CD4-positive, alpha-beta T cell treated with Interleukin-17A for 4 hours (primary cell): ENCODE data around the gene RTL10.
A peak's percentile ranks its signal among the peaks of the same experiment; 100 is the strongest.

Experiments
- DNase-seq: peaks from one replicate; pipeline ENCODE4 v3.0.0-alpha.2; 2020; ENCODE audit warnings: mixed read lengths

Gene RTL10

DNA sequence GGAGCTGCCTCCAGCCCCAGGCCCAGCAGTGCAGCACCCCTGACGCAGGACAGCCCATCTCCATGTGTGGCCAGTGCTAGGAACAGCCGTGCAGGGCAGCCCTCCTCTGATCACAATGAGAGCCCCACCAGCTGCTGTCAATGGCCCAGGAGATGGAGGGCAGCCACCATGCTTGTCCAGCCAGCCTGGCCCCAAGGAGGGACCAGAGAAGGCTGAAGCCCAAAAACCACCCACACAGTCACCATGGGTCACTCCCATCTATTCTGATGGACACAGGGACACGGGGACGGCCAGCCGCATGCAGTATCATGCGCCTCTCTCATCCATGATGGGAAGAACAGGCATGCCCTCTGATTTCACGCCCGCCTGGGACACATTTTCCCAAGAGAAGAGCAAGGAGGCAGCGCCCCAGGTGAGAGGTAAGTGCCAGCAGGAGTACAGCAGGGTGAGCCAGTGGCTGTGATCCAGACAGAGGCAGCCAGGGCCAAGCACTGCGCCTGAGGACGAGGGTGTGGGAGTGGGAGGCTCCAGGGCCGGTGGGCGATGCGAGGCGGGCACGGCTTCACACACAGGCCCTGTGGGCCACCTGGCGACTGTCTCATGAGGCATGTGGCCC, 33.6 kb upstream of the RTL10 start:
- peak; percentile 4 for DNase-seq

DNA sequence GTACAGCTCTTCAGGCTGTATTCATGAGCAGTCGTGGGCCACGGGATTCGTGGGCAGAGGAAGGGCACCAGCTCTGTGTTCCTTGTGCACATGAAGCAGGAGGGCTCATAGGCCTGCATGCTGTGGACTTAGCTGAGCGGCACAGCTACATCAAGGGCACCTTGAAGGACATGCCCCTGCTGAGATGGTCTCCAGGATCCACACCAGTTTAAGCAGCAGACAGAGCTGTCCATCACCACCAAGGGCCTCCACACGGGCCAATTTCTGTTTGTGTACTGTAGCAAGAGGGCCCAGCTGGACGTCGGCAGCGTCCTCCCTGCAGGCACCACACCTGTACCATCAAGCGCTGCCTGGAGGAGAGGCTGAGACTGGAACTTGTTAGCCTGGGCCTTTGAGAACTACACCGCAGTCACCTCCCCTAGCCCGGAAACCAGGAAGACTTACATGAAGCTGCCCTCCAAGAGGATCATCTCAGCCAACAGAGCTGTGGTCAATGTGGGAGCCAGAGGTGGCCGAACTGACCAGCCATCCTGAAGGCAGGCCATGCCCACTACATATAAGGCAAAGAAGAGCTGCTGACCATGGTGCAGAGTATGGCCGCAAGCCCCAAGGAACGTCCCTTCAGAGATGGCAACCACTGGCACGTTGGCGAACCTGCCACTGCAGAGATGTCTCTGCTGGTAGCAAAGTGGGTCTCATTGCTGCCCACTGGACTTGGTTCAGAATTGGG, 32.7 kb upstream of the RTL10 start:
- peak; percentile 38 for DNase-seq

DNA sequence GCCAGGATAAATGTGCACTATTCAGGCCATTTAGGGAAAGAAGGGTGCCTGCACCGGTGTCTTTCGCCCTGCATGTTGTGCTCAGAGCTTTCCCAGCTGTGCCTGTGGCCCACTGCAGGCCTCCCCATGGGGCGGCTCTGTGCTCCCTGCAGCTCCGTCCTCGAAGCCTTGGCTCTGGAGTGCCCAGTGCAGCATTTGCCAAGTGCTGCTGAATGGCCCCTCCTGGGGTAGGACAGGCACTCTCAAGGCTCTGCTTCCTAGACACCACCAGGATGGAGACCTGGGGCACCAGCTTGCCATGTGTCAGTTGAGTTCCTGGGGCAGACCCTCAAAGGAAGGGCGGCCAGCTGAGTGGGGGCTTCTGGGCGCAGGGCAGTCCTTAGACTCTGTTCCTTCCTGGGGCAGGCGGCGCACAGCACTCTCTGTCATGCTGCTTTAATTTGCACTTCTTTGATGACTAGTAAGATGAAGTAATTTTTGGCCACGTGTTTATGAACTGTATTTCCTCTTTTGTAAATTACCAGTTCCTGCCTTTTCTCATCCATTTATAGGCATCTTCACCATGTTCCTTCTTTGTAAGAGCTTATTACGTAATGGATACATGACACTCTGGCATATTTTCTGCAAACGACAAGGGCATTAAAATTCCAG, 32.1 kb upstream of the RTL10 start:
- DNase-seq: peak; percentile 73

DNA sequence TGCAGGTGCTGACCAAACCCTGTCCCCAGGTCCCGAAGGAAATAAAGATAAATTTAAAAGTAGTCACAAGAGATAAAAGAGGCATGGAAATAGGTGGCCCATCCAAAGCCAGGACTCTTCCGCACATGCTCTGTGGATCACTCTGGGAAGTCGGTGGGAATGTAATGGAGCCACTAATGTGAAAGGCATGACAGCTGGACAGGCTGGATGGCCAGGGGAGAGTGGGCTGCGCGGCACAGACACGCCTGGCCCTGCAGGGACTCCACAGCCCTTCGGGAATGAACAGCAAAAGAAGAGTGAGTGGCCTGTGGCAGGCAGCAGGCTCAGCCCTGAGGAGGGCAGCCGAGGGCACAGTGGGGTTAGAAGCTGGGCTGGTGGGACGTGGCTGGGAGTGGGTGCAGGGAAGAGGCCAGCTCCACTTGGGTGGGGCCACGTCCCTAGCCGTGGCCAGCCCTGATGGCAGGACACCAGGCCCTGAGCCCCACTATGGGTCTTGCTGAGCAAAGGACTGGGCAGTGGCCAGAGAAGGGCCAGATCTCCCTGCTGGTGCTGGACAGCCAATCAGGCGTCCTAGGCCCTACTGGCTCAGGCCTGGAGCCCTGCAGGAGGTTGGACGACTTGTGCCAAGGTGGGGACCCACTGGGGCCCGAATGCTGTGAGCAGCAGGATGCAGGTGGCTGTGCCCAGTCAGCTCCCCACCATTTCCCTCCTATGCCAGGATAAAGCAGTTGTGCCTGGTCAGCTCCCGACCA, 31.3 kb upstream of the RTL10 start:
- peak; percentile 18 for DNase-seq

DNA sequence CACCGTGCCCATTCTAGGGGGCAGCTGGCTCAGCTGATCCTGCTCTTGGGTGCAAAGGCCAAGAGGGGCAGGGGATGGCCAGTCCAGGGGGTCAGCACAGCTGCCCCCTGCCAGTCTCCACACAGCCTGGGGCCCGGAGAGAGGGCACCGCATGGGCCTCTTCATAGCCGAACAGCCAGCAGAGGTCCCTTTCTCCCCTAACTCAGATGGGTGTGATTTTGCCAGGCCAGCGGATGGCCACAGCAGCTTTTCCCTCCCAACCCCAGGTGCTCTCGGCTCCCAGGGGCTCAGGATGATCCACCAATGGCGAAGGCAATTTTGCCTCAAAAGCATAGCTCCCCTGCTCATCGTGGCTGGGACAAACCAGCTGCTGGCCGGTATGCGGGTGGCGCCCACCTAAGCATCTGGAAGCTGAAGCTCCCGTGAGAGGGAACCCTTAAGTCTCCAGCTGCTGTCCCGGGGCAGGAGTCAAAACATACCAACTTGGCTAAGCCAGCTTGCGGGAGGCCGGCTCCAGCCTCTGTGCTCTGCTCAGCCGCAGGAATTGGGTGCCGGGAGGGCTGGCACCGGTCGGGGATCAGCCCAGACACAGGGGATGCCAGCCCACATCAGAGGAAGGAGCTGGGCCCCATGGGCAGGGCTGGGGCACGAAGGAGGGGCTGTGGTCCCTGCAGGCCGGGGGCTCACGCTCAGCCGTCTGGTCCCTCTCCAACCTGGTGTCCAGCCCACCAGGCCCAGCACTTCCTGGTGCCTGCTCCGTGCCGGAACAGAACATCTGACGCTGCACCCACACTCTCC, 30.5 kb upstream of the RTL10 start:
- peak; percentile 41 for DNase-seq

DNA sequence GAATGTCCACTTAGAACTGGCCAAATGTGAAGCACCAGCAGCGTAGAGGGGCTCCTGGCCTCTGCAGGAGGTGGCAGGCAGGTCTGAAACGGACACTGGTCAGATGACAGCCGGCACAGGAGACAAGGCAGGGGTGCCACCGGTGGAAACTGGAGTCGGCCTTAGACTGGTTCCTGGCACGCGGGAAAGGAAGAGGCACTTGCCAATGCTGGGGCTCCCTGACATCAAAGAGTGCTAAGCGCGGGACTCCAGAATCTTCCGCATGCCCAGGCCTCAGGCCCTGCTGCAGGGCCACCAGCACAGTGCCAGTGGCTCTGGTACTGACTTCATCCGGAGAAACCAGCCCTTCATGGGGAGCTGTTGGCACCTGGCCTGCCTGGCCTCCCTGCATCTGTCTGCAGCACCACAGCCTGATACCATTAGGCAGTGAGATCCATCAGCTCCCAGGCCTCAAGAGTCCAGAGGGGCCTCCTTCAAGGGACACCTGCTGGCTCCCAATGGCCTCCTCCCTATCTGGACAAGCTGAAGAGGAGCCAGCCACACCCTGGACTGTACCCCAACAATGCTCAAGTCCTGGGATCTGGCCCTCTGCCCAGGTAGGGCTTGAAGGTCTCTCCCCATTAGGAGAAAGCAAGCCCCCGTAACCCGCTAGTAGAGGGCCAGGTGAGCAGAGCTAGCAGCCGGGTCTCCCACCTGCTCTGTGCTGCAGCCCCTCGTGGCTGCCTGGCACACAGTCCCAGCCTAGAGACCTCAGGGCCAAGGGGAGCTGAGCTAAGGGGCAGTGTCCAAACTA, 29.7 kb upstream of the RTL10 start:
- peak; percentile 32 for DNase-seq

DNA sequence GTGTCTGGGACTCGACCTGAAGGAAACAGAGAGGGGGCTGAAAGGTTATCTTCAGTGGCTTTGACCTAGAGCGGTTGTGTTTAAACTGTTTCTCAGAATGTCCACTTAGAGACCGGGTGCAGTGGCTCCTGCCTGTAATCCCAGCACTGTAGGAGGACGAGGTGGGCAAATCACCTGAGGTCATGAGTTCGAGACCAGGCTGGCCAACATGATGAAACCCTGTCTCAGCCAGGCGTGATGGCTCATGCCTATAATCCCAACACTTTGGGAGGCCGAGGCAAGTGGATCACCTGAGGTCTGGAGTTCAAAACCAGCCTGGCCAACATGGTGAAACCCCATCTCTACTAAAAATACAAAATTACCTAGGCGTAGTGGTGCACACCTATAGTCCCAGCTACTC, 28.8 kb upstream of the RTL10 start:
- DNase-seq: peak; percentile 2

DNA sequence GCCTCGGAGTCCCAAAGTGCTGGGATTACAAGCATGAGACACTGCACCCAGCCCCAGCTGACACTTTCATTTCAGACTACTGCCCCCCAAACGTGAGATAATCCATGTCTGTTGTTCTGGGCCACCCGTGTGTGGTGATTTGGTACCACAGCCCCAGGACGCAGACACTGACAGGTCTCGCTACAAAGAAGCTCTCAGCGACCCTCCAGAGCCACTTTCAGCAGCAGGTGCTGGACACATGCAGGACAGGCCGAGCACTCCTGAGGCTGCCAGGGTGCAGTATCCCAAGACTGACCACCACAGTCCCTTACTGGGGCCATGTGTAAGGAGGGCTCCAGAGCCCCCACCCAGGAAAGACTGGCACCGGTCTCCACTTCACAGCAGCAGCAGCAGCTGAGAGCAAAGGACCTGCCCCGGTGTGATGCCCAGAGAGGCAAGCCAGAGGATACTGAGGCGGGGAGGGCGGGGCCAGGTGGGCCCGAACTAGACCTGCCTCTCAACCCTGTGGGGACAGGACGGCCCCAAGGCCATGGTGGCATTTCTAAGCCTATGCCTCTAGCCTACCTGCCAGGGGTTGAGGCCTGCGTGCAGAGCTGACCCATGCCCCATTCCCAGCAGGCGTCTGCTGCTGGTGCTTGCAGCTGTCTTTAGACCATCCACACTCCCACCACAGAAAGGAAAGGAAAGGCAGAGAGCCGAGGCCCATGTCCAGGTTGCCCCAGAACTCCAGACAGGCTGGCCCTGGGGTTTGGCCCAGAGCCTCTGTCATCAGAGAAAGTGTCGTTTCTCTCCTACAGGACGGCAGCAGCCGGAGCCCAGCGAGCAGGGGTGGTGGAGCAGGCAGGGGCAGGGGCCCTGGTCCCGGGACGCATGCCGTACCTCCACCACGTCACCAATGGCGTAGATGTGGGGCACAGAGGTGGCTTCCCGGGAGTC, 28.0 kb upstream of the RTL10 start:
- peak; percentile 1 for DNase-seq

DNA sequence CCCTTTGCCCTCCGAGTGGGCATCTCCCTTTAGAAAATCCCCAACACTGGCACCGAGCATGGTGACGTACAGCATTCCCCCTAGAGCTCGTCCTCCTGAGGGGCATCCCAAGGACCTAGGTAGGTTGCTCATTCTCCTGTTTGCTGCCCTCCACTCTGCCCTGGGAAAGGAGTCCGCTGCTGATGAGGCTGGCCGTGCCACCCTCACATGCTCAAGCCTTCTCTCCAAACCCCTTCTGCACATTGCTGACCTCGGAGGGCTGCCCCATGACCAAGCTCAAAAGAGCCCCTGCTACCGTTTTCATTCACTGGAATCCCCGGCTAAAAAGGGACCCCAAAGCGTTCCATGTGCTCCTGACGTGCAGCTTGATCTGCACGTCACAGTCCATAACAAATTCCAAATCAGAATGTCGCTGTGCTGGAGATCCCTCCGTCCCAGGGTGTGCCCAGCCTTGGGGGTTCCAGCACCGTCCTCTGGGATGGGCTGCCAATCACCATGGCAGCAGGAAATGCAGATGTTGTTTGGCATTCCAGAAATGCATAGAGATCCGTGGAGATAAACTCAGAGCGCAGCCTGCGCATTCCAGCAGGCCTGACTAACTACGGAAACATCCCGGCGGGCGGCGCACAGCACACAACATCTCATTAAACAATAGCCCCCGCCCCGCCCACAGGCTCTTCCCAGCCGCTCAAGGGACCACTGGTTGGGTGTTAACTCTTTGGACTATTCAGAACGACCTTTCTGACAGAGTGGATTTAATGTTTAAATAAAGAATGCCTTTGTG, 26.3 kb upstream of the RTL10 start:
- peak; percentile 1 for DNase-seq

DNA sequence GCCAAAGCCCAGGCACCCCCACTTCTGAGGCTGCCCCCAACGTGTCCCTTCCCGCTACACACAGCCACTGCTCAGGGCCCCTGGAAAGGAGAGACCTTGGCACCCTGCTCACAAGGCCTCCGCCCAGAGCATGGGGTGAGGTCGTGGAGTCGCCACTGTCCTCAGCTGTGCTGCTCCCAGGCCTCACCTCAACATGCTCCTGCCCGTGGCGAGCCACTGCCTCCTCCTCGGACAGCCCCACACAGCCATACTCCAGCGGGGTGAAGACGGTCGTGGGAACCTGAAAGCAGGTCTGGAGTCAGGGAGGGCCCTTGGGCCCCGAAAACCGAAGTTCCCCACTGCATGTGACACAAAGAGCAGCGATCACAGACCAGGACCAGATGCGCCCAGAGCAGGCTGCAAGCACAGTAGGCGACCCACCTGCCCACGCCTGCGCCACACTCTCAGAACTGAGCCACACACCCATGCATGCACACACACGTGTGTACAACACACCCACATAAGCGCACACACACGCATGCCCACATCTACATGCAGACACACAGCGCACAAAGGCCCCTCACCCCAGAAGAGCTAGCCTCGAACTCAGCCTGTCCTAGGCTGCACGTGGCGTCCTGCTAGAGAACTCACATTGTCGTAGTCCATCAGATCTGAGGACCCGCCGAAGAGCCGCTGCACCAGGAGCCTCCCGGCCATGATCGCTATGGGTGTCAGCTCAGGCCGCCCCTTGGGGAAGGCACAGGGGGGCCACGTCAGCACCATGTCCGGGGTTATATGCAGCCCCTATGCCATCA, 25.5 kb upstream of the RTL10 start:
- DNase-seq: peak; percentile 2

DNA sequence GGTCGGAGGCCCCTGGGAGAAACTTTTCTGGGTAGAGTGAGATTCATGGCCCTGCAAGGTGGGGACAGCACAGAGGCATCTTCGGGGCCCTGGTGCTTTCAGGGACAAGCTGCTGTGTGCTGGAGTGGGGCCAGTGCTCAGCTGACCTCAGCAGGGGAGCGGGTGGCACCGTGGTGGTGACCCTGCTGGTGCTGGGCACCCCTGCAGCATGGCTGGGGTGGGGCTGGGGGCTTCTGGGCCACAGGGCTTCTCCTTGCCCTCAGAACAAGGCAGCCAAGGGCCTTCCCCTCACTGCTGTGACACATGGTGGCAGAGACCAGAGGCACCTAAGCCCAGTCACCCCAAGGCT, 24.9 kb upstream of the RTL10 start:
- no peak for DNase-seq

DNA sequence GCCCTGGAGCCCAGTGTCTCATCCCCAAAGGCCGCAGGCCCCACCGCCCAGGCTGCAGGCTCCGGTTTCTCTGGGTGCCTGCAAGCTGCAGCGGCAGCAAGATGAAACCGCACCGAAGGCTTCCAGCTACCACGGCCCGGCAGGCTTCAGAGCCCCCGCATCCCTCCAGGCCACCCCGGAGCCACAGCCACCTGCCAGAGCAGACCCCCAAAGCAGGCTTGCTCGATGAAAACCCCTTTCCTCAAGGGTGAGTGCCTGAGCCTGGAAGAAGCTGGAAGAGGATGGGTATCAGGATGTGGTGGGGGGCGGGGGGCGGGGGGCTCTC, 24.5 kb upstream of the RTL10 start:
- DNase-seq: no peak

DNA sequence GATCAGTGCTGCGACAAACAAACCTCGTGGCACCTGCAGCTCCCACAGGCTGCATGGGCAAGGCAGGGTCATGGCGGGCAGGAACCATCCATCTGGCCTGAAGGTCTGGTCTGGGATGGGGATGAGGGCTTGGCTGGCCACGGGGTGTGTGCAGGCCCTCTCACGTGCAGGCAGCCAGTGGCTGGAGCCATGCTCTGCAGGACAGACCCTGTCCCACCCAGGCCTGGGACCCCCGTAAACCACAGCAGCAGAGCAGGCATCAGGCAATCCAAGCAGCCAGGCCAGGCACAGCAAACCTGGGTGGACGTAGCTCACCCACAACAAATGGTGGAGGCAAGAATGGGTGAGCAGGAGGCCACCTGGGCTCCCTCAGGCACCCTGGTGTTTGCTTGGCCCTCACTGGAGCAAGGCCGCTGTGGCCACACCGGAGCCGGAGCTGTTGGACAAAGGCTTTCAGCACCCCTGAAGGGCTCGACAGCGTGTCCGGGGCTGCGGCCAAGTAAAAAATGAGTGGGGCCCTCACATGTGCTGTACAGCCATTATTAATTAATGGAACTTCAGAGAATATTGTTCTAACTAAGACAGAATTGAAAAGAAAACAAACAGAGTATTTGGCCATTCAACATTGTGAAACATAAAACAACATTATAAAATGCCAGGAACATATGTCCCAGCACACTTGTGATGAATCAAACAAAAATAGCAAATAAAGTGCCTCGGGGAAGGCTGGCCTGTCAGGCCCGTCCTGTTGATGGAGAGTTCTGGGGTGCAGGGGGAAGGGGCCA, 24.0 kb upstream of the RTL10 start:
- peak; percentile 1 for DNase-seq

DNA sequence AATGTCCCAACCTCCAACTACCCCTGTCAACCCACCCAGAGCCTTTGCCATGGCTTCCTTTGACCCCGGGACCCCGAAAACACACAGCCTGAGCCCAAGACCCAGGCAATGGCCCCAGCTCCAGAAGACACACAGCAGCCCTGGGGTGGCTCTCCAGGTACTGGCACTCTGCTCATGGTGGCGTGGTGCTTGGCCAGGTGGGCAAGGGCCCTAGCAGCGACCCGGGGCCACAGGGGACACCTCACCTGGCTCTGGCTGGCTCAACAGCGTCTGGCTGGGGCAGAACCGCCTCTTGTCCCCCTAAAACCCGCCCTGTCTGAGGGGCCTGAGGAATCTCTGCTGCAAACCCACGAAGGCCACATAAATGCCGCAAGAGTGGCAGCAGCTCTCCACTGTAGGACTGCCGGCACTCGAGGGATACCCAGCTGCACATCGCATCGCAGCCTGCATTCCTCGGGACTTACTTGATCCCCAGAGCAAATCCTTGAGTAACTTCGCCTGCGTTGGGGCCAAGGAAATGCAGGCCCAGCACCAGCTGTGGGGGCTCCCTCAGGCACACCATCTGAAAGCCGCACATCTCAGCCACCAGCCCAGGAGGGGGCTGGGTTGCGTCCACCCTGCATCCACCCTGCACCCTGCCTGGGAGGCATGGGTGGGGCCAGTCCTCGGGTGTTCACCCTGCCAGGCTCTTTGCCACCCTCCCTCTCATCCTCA, 23.1 kb upstream of the RTL10 start:
- DNase-seq: peak; percentile 1

DNA sequence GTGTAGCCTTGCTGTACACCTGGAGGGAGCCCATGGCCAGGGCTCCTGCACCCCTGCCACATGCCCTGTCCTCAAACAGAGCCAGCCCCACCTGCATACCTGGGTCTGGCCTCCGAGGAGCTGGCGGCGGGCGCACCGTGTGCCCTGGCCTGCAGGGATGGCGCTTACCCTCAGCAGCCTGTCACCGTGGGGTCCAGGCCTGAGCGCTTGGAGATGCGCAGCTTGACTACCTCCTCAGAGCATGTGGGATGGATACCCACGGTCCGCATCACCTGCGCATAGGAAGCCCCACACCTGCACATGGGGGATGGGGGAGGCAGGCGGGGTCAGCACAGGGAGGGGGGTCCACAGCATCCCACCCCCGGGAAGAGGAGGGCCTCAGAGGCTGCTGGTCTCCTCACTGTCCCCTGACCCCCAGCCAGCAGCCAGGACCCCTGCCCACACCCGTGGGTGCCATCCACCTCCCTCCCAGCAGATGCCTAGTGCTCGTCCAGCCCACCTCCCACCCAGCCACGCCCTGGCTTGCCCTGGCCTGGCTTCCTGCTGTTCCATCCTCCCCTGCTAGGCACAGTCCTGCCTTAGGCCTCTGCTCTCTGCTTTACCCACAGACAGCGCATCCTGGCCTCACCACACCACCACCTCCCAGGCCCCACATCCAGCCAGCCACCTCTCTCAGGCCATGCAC, 22.4 kb upstream of the RTL10 start:
- DNase-seq: peak; percentile 1

DNA sequence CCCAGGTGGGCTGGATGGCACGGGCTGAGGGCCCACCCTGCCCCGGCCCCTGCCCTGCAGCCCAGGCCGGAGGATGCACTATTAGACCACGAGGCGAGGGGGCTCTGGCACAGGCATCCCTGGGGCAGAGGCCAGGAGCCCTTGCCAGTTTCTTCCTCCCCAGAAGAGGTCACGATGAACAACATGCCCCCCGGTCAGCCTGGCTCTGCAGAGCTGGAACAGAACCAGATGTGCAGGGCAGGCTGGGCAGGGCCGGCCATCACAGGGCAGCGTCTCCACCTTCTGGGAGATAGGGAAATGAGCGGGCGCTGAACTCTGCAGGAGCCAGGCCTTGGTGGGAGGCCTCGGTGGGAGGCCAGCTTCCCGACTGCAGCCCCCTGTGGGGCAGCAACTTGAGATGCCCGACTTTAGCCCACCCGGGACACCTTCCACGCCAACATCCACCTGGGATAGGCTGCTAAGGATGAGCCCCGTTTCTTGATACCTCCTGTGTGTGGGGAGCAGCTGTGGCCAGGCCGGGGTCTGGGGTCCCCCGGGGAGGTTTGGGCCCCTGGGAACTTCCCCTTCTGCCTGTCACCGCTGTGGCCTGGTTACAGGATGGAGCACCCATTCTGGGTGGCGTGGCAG, 21.8 kb upstream of the RTL10 start:
- DNase-seq: peak; percentile 2
